Stimulated activated CD8-positive, alpha-beta memory T cell treated with anti-CD3 and anti-CD28 coated beads, Interleukin-15, amount 100 ng/mL, for 48 hours (primary cell): ENCODE data around the gene ADAMTS6.
"Not testable (repeated sequence)": the region's sequence is repeated elsewhere in the genome, so short reads cannot be mapped to it uniquely, and the experiment has no call there.

Experiments used
- DNase-seq, 2 donors: peaks; one replicate each; pipeline ENCODE4 v3.0.0-alpha.2; 2020; ENCODE audit warnings: low read depth in 2 of 2

The ADAMTS6 gene

GRCh38 chr5:65197531-65198455, 283.9 kb downstream of the ADAMTS6 start:
- no peak for DNase-seq

- no peak for DNase-seq
Measured at GRCh38 chr5:65194871-65195270, 286.8 kb downstream of the ADAMTS6 start.

- DNase-seq = no peak
Measured at GRCh38 chr5:65192331-65192730, 289.4 kb downstream of the ADAMTS6 start.

DNA sequence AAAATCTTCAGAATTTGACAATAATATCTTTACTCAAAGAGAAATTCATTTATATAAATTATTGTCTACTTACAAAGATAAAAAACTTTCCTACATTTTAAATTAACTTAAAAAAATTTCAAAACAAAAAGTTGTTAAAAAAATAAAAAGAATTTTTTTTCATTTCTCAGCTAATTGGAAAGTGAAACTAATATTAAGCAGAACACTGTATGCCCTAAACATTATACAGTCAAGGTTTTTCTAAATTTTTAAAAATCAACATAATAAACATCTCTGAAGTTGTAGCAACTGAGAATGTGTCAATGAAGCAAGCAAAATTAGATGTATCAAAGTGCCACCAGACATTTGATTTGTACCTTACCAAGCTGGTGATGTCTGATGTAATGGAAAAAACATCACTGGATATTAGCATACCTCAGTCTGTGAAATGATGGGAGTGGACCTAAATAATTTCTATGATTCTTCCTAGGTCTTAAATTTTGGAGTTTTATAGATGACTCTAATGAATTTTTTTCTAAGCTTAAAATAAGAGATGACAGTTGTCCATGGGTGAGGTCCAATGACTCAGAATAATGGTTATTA, 290.1 kb downstream of the ADAMTS6 start:
- no peak for DNase-seq

DNA sequence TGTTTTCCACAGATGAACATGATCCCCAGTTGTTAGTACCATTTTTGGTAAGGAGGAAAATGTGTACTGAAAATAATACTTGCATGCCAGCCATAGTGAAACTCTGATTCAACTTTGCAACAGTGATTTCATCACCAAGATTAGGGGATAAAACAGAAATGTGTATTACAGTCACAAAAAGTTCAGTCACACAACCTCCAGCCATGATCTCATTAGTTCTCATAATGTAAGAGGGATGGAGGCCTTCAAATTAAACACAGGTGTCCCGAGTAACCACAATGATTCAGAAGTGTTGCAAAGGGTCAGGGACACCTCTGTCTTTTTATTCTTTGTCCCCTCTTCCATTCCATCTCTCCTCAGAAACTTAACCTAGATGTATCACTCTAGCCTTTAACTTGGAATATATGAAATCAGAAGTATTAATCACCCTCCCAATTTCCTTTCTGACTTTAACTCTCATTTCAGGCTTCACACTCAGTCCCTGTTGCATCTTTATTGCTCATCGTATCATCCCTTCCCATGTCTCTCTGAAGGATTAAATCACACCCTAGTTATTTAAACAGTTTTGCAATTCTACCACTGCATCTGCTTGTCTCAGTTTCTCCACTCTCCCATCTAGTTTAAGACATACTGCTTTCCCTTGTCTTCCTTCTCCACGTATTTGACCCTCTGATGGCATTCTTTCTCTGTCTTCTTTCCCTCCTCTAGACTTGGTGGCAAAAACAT, 291.2 kb downstream of the ADAMTS6 start:
- DNase-seq = no peak

DNA sequence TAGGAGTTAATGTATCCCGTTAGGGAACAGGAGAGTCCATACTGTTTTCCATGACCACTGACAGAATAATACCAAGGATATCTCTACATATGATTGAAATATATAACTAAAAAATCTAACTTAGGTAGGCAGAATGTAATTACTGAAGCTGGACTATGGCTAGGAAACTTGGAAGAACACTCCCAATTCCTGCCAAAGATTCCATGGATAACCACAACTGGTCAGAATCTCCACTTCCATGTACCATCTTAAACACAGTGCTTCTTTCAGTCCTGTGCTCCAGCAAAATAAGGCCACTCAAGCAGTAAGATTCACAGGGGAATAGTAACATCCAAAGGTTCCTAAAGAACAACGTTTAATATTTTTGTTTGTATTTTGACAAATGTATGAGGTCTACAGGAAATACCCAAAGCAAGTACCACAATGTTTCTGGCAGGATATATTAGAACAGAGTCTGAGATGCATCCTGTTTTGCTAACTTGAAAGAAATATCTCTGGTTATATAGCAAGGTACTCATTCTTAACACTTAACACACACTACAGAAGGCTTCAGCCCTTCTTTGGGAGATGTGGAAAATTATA, 295.0 kb downstream of the ADAMTS6 start:
- no peak for DNase-seq

- no peak for DNase-seq
Measured at GRCh38 chr5:65185468-65185867, 296.3 kb downstream of the ADAMTS6 start.

DNA sequence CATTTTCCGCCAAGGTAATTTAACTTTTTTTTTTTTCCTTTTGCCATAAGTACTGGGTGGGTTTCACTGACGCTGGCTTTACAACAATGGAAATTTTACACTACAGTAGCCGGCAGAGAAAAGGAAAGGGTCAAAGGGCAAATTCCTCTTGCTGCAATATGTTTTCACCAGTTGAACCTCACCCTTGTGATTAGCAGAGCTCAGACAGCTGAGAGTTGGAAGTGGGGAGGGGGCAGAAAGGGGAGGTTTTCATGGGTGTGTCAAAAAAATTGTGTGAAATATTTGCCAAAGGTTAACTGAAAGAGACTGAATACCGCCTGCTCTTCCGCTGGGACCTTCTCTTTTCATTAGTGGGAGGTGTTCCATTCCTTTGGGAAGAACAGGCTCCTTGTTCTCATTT, 296.9 kb downstream of the ADAMTS6 start:
- DNase-seq = no peak

DNA sequence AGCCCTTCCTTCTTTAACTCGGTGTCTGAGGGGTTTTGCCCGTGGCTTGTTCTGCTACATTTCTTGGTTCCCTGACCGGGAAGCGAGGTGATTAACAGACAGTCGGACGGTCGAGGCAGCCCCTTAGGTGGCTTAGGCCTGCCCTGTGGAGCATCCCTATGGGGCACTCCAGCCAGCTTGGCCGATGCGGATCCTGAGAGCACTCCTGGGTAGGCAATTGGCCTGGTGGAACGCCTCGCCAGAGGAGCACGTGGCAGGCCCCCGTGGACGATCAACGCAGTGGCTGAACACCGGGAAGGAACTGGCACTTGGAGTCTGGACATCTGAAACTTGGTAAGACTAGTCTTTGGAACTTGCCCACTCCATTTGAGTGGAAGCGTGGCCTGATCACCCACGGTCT, 307.5 kb downstream of the ADAMTS6 start:
- not testable (repeated sequence) for DNase-seq

DNA sequence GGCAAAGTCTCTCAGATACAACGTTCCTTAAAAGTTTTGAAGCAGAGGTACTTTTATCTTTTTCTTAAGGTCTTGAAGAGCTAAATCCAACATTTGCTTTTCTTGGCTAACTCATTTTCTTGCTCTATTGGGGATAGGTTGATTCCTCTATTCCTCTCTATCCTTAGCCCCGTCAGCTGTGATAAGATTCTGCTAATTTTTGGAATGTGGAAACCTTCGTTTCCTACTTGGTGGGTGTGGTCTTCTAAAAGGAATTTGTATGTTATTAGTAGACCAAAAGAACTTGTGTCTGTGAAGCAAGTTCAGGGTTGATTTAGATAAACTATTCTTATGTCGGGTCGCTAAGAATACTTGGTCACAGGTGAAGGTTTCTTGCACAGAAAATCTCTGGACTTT, 308.6 kb downstream of the ADAMTS6 start:
- DNase-seq = no peak

- peak; percentile 57 to 71 for DNase-seq
Measured at GRCh38 chr5:65172486-65173129, 309.1 kb downstream of the ADAMTS6 start.

GRCh38 chr5:65171645-65172044, 310.1 kb downstream of the ADAMTS6 start:
- DNase-seq = no peak

GRCh38 chr5:65163698-65164097, 318.0 kb downstream of the ADAMTS6 start:
- DNase-seq = no peak

DNA sequence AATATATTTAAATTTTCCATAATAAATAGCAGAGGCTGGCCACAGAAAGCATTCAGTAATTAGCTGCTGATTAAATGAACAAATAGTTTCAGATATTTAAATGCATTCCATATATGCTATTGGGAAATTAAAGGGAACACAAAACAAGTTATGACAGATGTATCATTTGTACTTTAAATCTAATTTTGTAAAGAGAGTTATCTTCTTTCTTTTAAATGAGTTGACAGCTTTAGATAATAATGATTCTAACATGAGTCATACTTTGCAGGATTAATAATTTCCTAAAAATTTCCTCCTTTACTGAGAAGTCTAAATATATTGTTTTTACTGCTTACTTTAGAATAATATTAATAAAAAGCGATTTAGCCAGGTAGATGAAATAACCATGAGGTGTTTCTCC, 320.1 kb downstream of the ADAMTS6 start:
- no peak for DNase-seq

- no peak for DNase-seq
Measured at GRCh38 chr5:65157906-65158603, 323.7 kb downstream of the ADAMTS6 start.

DNA sequence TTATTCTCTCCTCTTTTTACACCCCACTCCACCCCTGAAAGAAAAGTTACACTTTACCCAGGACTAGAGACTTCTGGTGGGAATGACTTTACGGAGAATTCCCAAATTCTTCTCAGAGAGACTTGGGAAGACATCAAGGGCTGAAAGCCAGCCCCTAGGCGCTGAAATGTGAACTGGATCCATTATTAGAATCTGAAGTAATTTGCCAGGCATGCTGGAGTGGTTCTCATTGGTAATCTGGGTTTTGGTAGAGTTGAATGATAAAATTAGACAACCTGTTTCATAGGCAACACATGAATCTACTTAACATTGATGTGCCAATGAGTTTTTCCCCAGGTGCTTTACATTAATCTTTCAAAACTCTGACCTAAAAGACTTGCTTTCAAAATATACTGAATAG, 324.8 kb downstream of the ADAMTS6 start:
- no peak for DNase-seq

GRCh38 chr5:65152131-65152530, 329.6 kb downstream of the ADAMTS6 start:
- no peak for DNase-seq

DNA sequence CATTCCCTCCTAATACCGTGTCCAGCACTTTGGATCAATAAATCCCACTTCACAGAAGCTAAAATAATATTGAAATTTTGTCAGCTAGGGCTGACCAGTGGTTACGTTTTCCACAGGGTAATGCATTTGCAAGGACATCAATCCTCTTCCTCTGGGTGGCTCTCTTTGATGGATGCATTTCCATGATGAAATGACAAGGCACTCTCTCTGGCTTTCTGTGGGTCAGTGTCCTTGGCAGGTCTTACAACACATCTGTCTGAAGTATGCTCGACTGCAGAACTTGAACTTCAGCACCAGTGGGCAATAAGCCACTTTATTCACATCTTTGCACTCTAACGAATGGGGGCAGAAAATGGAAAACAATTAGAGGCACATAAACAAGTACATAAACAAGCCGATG, 330.1 kb downstream of the ADAMTS6 start:
- no peak for DNase-seq

GRCh38 chr5:65150599-65151304, 331.0 kb downstream of the ADAMTS6 start:
- DNase-seq = no peak

GRCh38 chr5:65149827-65150226, 331.9 kb downstream of the ADAMTS6 start:
- DNase-seq = no peak
